GM23248 (cell line): ENCODE measurements around the gene KLHL10.
"Not testable (repeated sequence)": the region's sequence is repeated elsewhere in the genome, so short reads cannot be mapped to it uniquely, and the experiment has no call there.

Source experiments
- EZH2 ChIP-seq: fragments of 200-600 bp; sonication (generic); IDR thresholded peaks from 2 replicates; pipeline ENCODE4 v1.6.1; 2018; ENCODE audit warnings: antibody characterized with exemption, mild to moderate bottlenecking; ENCODE audit not compliant: insufficient read depth, poor library complexity, severe bottlenecking
- EZH2phosphoT487 ChIP-seq: fragments of 200-600 bp; sonication (generic); IDR thresholded peaks from 2 replicates; pipeline ENCODE4 v1.6.1; 2018; ENCODE audit warnings: antibody characterized with exemption, moderate library complexity, mild to moderate bottlenecking, low read depth; ENCODE audit not compliant: insufficient read depth

- TF ChIP-seq EZH2, EZH2phosphoT487: not testable (repeated sequence)
These were observed 36.7 kb downstream of the KLHL10 start for GRCh38 chr17:41874293-41874670.
